Measurements from ENCODE around the gene TMEM270.
"Not testable (repeated sequence)": the region's sequence is repeated elsewhere in the genome, so short reads cannot be mapped to it uniquely, and the experiment has no call there.

The TMEM270 gene

GRCh38 chr7:73831834-73832651 is 28.9 kb upstream of the TMEM270 start:
- DNase-seq, result no peak

GRCh38 chr7:73832806-73833205 is 28.2 kb upstream of the TMEM270 start:
- DNase-seq, result no peak

- no peak for DNase-seq
Measured at GRCh38 chr7:73833251-73833919, 27.6 kb upstream of the TMEM270 start.

GRCh38 chr7:73834626-73835191 is 26.2 kb upstream of the TMEM270 start:
- no peak for DNase-seq

- DNase-seq, result not testable (repeated sequence)
Measured at GRCh38 chr7:73837167-73837566, 23.8 kb upstream of the TMEM270 start.

GRCh38 chr7:73838642-73839041 is 22.3 kb upstream of the TMEM270 start:
- DNase-seq, result no peak

- no peak for DNase-seq
Measured at GRCh38 chr7:73839290-73839689, 21.7 kb upstream of the TMEM270 start.

GRCh38 chr7:73839743-73840714 is 20.9 kb upstream of the TMEM270 start:
- DNase-seq, result no peak

- no peak for DNase-seq
Measured at GRCh38 chr7:73840715-73841379, 20.1 kb upstream of the TMEM270 start.

GRCh38 chr7:73841689-73842066 is 19.3 kb upstream of the TMEM270 start:
- no peak for DNase-seq

- peak; percentile 32 to 94 (median 87) for DNase-seq
Measured at GRCh38 chr7:73842067-73842976, 18.6 kb upstream of the TMEM270 start, which contains the start of gene METTL27. TSS of gene METTL27 (minus strand) at chr7:73842516. CDS start at chr7:73842140, 376 bp downstream.

- DNase-seq, result no peak
Measured at GRCh38 chr7:73844131-73844547, 16.8 kb upstream of the TMEM270 start.

GRCh38 chr7:73844848-73845460 is 16.0 kb upstream of the TMEM270 start:
- no peak for DNase-seq

GRCh38 chr7:73845701-73846195 is 15.2 kb upstream of the TMEM270 start:
- peak in 2 of 58 donors; percentile 3 to 10 for DNase-seq

- no peak for DNase-seq
Measured at GRCh38 chr7:73847941-73848723, 12.8 kb upstream of the TMEM270 start.

GRCh38 chr7:73850781-73851207 is 10.2 kb upstream of the TMEM270 start:
- no peak for DNase-seq

- DNase-seq, result no peak
Measured at GRCh38 chr7:73851410-73852338, 9.3 kb upstream of the TMEM270 start.
